D721Med (cell line): Measurements from ENCODE around the gene USP3.

Source experiments
- DNase-seq: peaks from one replicate; pipeline ENCODE4 v3.0.0; 2011; ENCODE audit warnings: low spot score; ENCODE audit not compliant: insufficient read length
- FAIRE-seq: peaks from 2 replicates; lab custom pipeline; 2011; peaks lifted over from hg19 to GRCh38; lab: Jason Lieb, UNC
- TF ChIP-seq, protein P1 (sequence below): IDR thresholded peaks from 2 replicates; pipeline ENCODE4 v1.5.1; 2012; ENCODE audit warnings: mild to moderate bottlenecking, control low read depth; ENCODE audit not compliant: insufficient read depth; ENCODE audit errors: missing control alignments

Gene USP3

GRCh38 chr15:63491979-63492378, 12.4 kb upstream of the USP3 start:
- TF ChIP-seq, protein P1, sequence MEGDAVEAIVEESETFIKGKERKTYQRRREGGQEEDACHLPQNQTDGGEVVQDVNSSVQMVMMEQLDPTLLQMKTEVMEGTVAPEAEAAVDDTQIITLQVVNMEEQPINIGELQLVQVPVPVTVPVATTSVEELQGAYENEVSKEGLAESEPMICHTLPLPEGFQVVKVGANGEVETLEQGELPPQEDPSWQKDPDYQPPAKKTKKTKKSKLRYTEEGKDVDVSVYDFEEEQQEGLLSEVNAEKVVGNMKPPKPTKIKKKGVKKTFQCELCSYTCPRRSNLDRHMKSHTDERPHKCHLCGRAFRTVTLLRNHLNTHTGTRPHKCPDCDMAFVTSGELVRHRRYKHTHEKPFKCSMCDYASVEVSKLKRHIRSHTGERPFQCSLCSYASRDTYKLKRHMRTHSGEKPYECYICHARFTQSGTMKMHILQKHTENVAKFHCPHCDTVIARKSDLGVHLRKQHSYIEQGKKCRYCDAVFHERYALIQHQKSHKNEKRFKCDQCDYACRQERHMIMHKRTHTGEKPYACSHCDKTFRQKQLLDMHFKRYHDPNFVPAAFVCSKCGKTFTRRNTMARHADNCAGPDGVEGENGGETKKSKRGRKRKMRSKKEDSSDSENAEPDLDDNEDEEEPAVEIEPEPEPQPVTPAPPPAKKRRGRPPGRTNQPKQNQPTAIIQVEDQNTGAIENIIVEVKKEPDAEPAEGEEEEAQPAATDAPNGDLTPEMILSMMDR, result no peak
- no peak for FAIRE-seq
- no peak for DNase-seq

DNA sequence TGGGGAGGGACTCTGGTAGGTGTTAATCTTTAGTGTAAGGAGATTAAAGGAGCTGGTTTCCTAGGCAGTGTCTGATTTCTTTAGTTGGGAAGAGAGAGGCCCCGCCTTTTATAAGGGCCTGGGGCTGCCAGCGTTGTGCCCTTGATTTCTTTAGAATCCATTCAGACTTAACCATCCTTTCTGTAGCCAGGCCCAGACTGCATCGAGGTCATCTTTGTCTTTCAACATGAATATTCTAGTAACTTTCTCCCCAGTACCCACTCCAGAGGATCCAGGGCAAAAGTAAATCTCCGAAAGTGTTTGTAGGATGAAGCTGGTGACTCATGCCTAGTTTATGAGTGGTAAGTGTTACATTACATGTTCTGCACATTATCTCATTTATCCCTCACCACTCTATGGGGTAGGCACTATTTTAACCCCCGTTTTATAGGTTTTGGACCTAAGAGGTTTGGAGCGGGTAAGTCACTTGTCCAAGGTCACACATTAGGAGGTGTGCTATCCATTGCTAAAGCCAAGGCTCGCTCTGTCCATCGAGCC, 11.8 kb upstream of the USP3 start:
- no peak for FAIRE-seq
- no peak for DNase-seq
- TF ChIP-seq, protein P1, result no peak

DNA sequence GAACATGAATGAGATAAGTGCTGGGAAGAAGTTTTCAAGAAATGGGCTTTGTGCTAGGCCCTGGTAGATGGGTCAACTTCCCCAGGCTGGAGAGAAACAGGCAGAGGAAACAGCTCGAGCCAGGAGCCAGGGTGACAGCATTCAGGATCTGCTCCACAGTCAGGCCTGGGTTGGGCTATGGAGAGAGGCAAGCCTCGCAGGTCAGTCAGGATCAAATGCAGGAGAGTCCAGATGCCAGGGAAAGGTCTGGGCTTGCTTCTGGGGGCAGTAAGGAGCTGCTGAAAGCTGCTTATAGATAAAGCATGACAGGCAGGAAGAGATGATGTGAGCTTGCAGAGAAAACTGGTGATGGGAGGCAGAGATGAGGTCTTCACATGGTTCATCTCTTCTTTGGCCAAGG, 11.0 kb upstream of the USP3 start:
- FAIRE-seq, result no peak
- TF ChIP-seq, protein P1, result no peak
- no peak for DNase-seq

DNA sequence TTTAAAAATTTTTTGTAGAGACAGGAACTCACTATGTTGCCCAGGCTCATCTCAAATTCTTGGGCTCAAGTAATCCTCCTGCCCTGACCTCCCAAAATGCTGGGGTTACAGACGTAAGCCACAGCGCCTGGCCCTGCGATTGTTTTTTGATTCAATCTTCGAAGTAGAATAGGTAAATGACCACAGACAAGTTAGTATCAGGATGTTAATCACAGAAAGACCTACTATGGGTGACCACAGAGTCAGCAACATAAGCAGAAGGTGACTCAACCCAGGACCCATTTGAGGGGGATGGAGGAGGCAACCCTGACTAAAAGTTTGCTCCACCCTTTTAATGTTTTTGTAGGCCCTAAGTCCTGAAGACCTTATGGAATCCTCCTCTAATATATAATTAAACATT, 10.0 kb upstream of the USP3 start:
- FAIRE-seq (no peak), DNase-seq (no peak)

DNA sequence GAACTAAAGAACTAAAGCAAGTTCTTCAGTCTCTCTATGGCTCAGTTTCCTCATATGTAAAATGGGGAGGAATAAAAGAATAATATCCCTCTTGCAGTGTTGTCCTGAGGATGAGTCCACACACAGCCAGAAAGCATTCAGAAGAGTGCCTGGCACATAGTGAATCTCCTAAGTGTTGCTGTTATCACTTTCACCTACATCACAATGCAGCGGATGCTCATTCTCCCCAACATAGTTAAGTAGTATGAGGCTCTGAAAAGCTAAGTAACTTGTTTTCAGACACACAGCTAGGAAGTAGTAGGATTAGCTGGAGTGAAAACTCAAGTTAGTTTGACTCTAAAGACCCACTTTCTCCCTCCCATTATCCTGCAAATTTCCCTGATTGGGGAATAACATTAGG, 9.1 kb upstream of the USP3 start:
- DNase-seq (no peak), FAIRE-seq (no peak)
- TF ChIP-seq, protein P1, result no peak

More for the DNA sequence above, 10.0 kb upstream of the USP3 start:
- TF ChIP-seq, protein P1, result no peak

DNA sequence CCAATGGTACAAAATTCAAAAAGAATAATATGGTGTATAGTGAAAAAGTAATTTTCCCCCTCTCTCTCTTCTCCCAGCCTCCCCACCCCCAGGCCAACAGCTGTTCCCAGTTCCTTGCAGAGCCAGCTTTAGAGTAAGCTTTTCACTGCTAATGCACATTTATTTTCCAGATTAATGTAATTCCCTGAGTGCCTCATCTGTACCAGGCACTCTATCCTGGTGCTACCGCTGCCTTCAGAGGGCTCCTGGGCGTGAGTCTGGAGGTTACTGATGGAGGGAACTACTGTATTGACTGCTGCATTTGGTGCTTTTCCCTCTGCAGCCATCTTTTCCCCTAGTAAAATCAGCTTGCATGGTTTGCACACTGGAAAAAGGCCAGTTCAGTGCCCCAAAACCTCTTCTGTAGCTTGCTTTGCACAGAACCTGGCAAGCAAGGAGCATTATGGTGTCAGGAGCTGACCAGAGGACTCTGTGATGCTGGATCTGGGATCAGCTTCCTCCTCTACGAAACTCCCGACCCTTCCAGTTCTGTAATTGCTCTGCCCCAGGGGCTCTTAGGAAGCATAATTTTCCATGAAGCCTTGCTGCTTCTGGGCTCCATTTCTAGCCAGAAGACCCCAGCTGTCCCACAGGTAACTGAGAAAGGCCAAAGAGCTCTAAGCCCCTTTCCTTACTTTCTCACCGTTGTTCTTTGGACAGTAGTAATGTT, 8.5 kb upstream of the USP3 start:
- DNase-seq (peak; percentile 35), FAIRE-seq (no peak)

More for the DNA sequence above, 8.5 kb upstream of the USP3 start:
- TF ChIP-seq, protein P1, result no peak
